Endothelial cell of umbilical vein (primary cell): Measurements from ENCODE around the gene PCYOX1L. TPM values are rescaled to one million over a fixed set of nuclear protein-coding genes. Genes with fewer than 3 reads are reported as not detected.

ENCODE experiments used
- BruUV-seq: library from RNA; stranded (reverse); fragments of 400-500 nt; replicated peaks from 2 replicates; lab custom pipeline; 2021; lab: Mats Ljungman, UMichigan
- CTCF ChIA-PET: fragments of 300-600, 350-600 bp; sonication (Branson Sonifier 250); formaldehyde crosslinking; loops from one replicate; lab custom pipeline; 2021; ENCODE audit warnings: antibody characterized with exemption, inconsistent platforms; lab: Charles Lee
- POLR2A ChIA-PET: fragments of 300-600, 350-600 bp; sonication (Branson Sonifier 250); formaldehyde crosslinking; loops from one replicate; lab custom pipeline; 2021; ENCODE audit warnings: antibody characterized with exemption, inconsistent platforms; lab: Charles Lee
- DNase-seq: peaks from one replicate; pipeline ENCODE4 v3.0.0-alpha.2; 2011; ENCODE audit warnings: low read depth, low spot score
- FAIRE-seq: peaks from 2 replicates; lab custom pipeline; 2011; peaks lifted over from hg19 to GRCh38; lab: Jason Lieb, UNC
- H2AFZ ChIP-seq: 2 replicates; pipeline ENCODE4 v1.6.0; 2012; ENCODE audit warnings: low read depth, low read length, control low read depth, inconsistent platforms
- H3K27ac ChIP-seq: 2 replicates; pipeline ENCODE4 v1.5.1; 2011; ENCODE audit warnings: low read depth, mild to moderate bottlenecking, control low read depth, low read length, moderate library complexity; ENCODE audit not compliant: insufficient read depth
- H3K27me3 ChIP-seq, 2 experiments: 2 replicates each; pipeline versions ENCODE4 v1.6.0 to v1.6.1; 2011; ENCODE audit warnings: low read length in 2 of 2, mixed read lengths in 1 of 2; ENCODE audit not compliant: control insufficient read depth in 2 of 2, insufficient read depth in 2 of 2
- H3K36me3 ChIP-seq, 2 experiments: 2 replicates in 1 of 2; 3 replicates in 1 of 2; pipeline ENCODE4 v1.5.1; 2011; ENCODE audit warnings: low read length in 2 of 2, mild to moderate bottlenecking in 1 of 2, moderate library complexity in 1 of 2; ENCODE audit not compliant: control insufficient read depth in 2 of 2, insufficient read depth in 2 of 2; ENCODE audit errors: extremely low read depth in 1 of 2
- H3K4me1 ChIP-seq: 3 replicates; pipeline ENCODE4 v1.5.1; 2011; ENCODE audit warnings: mild to moderate bottlenecking, low read length; ENCODE audit not compliant: control insufficient read depth, insufficient read depth; ENCODE audit errors: extremely low read depth
- H3K4me2 ChIP-seq: 2 replicates; pipeline ENCODE4 v1.6.1; 2011; ENCODE audit warnings: low read length, control low read depth, mixed read lengths; ENCODE audit not compliant: insufficient read depth
- H3K4me3 ChIP-seq, 3 experiments: fragments of 200-600 bp in 1 of 3; sonication (generic), shearing (Covaris generic) in 1 of 3; replicated peaks in 1 of 3; 2 replicates each; pipeline ENCODE4 v1.5.1; 2011 to 2016; ENCODE audit warnings: control low read depth in 3 of 3, low read length in 3 of 3, mild to moderate bottlenecking in 2 of 3, inconsistent platforms in 1 of 3, low read depth in 1 of 3, moderate library complexity in 1 of 3; ENCODE audit not compliant: insufficient read depth in 1 of 3
- H3K79me2 ChIP-seq: 2 replicates; pipeline ENCODE4 v1.6.0; 2012; ENCODE audit warnings: low read length, inconsistent platforms; ENCODE audit not compliant: control insufficient read depth, insufficient read depth
- H3K9ac ChIP-seq: replicated peaks from 2 replicates; pipeline ENCODE3; 2011; ENCODE audit warnings: low read length, control low read depth; ENCODE audit not compliant: insufficient read depth; ENCODE audit errors: extremely low read depth
- H3K9me1 ChIP-seq: replicated peaks from 3 replicates; pipeline ENCODE4 v1.6.0; 2011; ENCODE audit warnings: mild to moderate bottlenecking, low read length; ENCODE audit not compliant: control insufficient read depth, insufficient read depth; ENCODE audit errors: extremely low read depth
- H3K9me3 ChIP-seq: replicated peaks from 2 replicates; pipeline ENCODE4 v1.5.1; 2012; ENCODE audit warnings: low read length, inconsistent platforms; ENCODE audit not compliant: control insufficient read depth, insufficient read depth
- H4K20me1 ChIP-seq: replicated peaks from 2 replicates; pipeline ENCODE3; 2011; ENCODE audit warnings: mild to moderate bottlenecking, low read length; ENCODE audit not compliant: control insufficient read depth, insufficient read depth; ENCODE audit errors: extremely low read depth
- EZH2 ChIP-seq: IDR thresholded peaks from 2 replicates; pipeline ENCODE4 v1.6.1; 2012; ENCODE audit warnings: borderline replicate concordance, low read depth, mild to moderate bottlenecking, moderate library complexity, low read length, inconsistent platforms; ENCODE audit not compliant: severe bottlenecking
- FOS ChIP-seq: IDR thresholded peaks from 2 replicates; pipeline ENCODE4 v1.6.1; 2011; ENCODE audit warnings: mild to moderate bottlenecking, low read length, moderate library complexity, borderline replicate concordance; ENCODE audit not compliant: insufficient read depth
- GATA2 ChIP-seq: IDR thresholded peaks from 2 replicates; pipeline ENCODE4 v1.7.0; 2011; ENCODE audit warnings: low read depth, mild to moderate bottlenecking, moderate library complexity, mixed read lengths, low read length; ENCODE audit not compliant: insufficient read length, insufficient read depth
- JUN ChIP-seq: IDR thresholded peaks from 2 replicates; pipeline ENCODE4 v1.6.1; 2011; ENCODE audit warnings: borderline replicate concordance, low read depth; ENCODE audit not compliant: insufficient read length, insufficient read depth
- MYC ChIP-seq: IDR thresholded peaks from one replicate; pipeline ENCODE4 v1.6.1; 2011; ENCODE audit warnings: mild to moderate bottlenecking, low read depth, low read length
- POLR2A ChIP-seq: IDR thresholded peaks from 2 replicates; pipeline ENCODE4 v1.6.1; 2012; ENCODE audit warnings: low read depth, mild to moderate bottlenecking, control low read depth, low read length
- POLR2AphosphoS5 ChIP-seq: IDR thresholded peaks from 2 replicates; pipeline ENCODE4 v1.6.1; 2012; ENCODE audit warnings: low read depth, mild to moderate bottlenecking, control low read depth, low read length, moderate library complexity; ENCODE audit not compliant: insufficient read depth
- dilution Hi-C: fragments of 300-500 bp; cut with MboI; formaldehyde crosslinking; loops from one replicate; pipeline ENCODE4 v1.15.0; 2019; ENCODE audit warnings: low sequenced_read_pairs; ENCODE audit not compliant: extremely low pct_ligation_motif_present
- intact Hi-C: fragments of 100-400 bp; cut with micrococcal nuclease; formaldehyde crosslinking; loops from one replicate; pipeline ENCODE4 v1.10.0; 2022
- polyA plus RNA-seq, 4 experiments: library from polyadenylated mRNA; depleted of rRNA in 3 of 4; stranded (reverse) in 3 of 4; unstranded in 1 of 4; fragments of >200 nt; gene quantifications; 2 replicates each; pipeline versions ENCODE4 v1.2.1 to v1.2.3, GENCODE V29; 2011 to 2012; ENCODE audit warnings: missing spikeins in 1 of 4
- total RNA-seq: library from RNA; stranded (reverse); gene quantifications from 2 replicates; pipeline ENCODE4 v1.2.3, GENCODE V29; 2021
- TF ChIP-seq, protein P1 (sequence below): IDR thresholded peaks from 2 replicates; pipeline ENCODE4 v1.6.1; 2011; ENCODE audit not compliant: insufficient read depth, insufficient read length
- TF ChIP-seq, protein P2 (sequence below), 2 donors: IDR thresholded peaks; 1 replicate in 1 of 2; 2 replicates in 1 of 2; pipeline ENCODE4 v1.5.1; 2011; ENCODE audit warnings: low read length in 2 of 2, mild to moderate bottlenecking in 2 of 2, moderate library complexity in 2 of 2, control low read depth in 1 of 2, inconsistent platforms in 1 of 2, low read depth in 1 of 2; ENCODE audit not compliant: insufficient read depth in 1 of 2; ENCODE audit errors: extremely low read depth in 1 of 2

The PCYOX1L gene
- total and polyA plus RNA-seq, 2 donors (not counting 3 experiments of a cell fraction or from before 2014, with no cell fraction given): 23.3 to 28.1 TPM

DNA sequence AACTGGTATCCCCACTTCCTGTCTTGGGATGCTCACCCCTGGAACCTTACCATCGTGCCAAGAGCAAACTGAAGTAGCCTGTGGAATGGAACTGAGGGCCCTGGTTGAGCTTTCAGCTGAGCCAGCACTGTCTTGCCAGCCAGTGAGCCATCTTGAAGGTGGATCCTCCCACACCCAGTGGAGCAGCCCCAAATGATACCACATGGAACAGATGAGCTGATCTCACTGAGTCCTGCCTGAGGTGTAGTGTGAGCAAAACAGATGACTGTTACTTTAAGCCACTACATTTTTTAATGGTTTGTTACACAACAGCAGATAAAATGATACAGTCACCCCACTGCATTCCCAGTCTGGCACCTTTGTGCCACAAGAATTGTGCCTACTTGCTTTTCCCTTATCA is 2.2 kb upstream of the PCYOX1L start:
- peaks cover 7 to 30% of the 10 kb centered on the region in 2 experiments for H3K36me3 ChIP-seq
- no peaks in the 10 kb centered on the region for H4K20me1 ChIP-seq
- no peak overlapping the region for H3K9ac ChIP-seq
- no peak for FAIRE-seq
- ChIA-PET CTCF (interaction anchor here (0.9 to 5.9 kb wide), 7 partner anchors 9 to 90 kb away, joined by 3 to 67 read pairs (median 4); partner anchors contain the start of gene GRPEL2), POLR2A (no interaction called here)
- dilution Hi-C loops: no loop called here
- H3K4me1 ChIP-seq: peaks cover 7% of the 10 kb centered on the region
- H3K27ac ChIP-seq: no peak overlapping the region
- H3K9me3 ChIP-seq: no peaks in the 10 kb centered on the region
- no peaks in the 10 kb centered on the region for H3K9me1 ChIP-seq
- no peaks in the 10 kb centered on the region for H3K27me3 ChIP-seq
- no peak for DNase-seq
- TF ChIP-seq, protein P1, sequence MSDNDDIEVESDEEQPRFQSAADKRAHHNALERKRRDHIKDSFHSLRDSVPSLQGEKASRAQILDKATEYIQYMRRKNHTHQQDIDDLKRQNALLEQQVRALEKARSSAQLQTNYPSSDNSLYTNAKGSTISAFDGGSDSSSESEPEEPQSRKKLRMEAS: no peak
- TF ChIP-seq POLR2A (no peak), FOS (no peak), POLR2AphosphoS5 (no peak), JUN (no peak), GATA2 (no peak), MYC (no peak), EZH2 (no peak)
- TF ChIP-seq, protein P2, sequence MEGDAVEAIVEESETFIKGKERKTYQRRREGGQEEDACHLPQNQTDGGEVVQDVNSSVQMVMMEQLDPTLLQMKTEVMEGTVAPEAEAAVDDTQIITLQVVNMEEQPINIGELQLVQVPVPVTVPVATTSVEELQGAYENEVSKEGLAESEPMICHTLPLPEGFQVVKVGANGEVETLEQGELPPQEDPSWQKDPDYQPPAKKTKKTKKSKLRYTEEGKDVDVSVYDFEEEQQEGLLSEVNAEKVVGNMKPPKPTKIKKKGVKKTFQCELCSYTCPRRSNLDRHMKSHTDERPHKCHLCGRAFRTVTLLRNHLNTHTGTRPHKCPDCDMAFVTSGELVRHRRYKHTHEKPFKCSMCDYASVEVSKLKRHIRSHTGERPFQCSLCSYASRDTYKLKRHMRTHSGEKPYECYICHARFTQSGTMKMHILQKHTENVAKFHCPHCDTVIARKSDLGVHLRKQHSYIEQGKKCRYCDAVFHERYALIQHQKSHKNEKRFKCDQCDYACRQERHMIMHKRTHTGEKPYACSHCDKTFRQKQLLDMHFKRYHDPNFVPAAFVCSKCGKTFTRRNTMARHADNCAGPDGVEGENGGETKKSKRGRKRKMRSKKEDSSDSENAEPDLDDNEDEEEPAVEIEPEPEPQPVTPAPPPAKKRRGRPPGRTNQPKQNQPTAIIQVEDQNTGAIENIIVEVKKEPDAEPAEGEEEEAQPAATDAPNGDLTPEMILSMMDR (IDR thresholded peaks at IDR 0.05; ENCODE audit: extremely low read depth in 1 of 2, insufficient read depth in 1 of 2, low read depth in 1 of 2, low read length in 2 of 2): no peak
- intact Hi-C loops: loop anchor here (5.0 kb wide), 1 partner anchor 33 kb away; no protein-coding TSS in a partner anchor
- no peak overlapping the region for H3K4me3 ChIP-seq
- H3K79me2 ChIP-seq: peaks cover 19% of the 10 kb centered on the region
- no peak overlapping the region for H2AFZ ChIP-seq
- no peak overlapping the region for H3K4me2 ChIP-seq
- BruUV-seq: no TSS peak
